HCT116 (cell line): Measurements from ENCODE around the gene STAT6. TPM values are rescaled to one million over a fixed set of nuclear protein-coding genes. Genes with fewer than 3 reads are reported as not detected.

Experiments
- ATAC-seq: fragments of 200-7000 bp; cut with Tn5 transposase; 2 replicates; pipeline ENCODE4 v1.9.1; 2020; ENCODE audit warnings: mild to moderate bottlenecking, moderate library complexity
- BruUV-seq: library from RNA; stranded (reverse); fragments of 400-500 nt; replicated peaks from 2 replicates; lab custom pipeline; 2021; lab: Mats Ljungman, UMichigan
- CTCF ChIA-PET: fragments of 300-600 bp; sonication (Branson Sonifier 250); formaldehyde crosslinking; loops from one replicate; lab custom pipeline; 2021; ENCODE audit warnings: antibody characterized with exemption; lab: Charles Lee
- POLR2A ChIA-PET: fragments of 300-600, 350-600 bp; sonication (Branson Sonifier 250); formaldehyde crosslinking; loops from one replicate; lab custom pipeline; 2021; ENCODE audit warnings: antibody characterized with exemption; lab: Charles Lee
- RAD21 ChIA-PET, 2 experiments: fragments of 300-600 bp; sonication (Branson Sonifier 250); formaldehyde crosslinking; loops; one replicate each; lab custom pipeline; 2023; ENCODE audit warnings: low total read pairs in 2 of 2; ENCODE audit not compliant: uncharacterized antibody in 2 of 2, unreplicated experiment in 2 of 2, low non-redundant PET in 1 of 2; lab: Charles Lee
- DNase-seq: peaks from one replicate; pipeline ENCODE4 v3.0.0-alpha.2; 2010; ENCODE audit warnings: low read depth, low spot score
- H2AFZ ChIP-seq: fragments of 200-600 bp; shearing (Covaris generic), sonication (generic); 2 replicates; pipeline ENCODE4 v1.6.1; 2017; ENCODE audit warnings: low read depth, mixed run types, mixed read lengths, antibody characterized with exemption, low read length; ENCODE audit not compliant: poor library complexity, severe bottlenecking
- H3K27ac ChIP-seq: 2 replicates; pipeline ENCODE4 v1.5.1; 2012; ENCODE audit warnings: low read depth, low read length
- H3K27me3 ChIP-seq: fragments of 200-600 bp; sonication (generic); 2 replicates; pipeline ENCODE4 v1.6.1; 2016; ENCODE audit warnings: mixed run types, low read length, mixed read lengths; ENCODE audit not compliant: insufficient read depth
- H3K36me3 ChIP-seq, 2 experiments: fragments of 200-500 bp in 1 of 2; fragments of 200-600 bp in 1 of 2; sonication (Bioruptor generic) in 1 of 2; sonication (generic) in 1 of 2; 2 replicates each; pipeline versions ENCODE4 v1.5.1 to v1.6.1; 2014 to 2016; ENCODE audit warnings: low read length in 2 of 2, inconsistent platforms in 1 of 2, mixed read lengths in 1 of 2, mixed run types in 1 of 2; ENCODE audit not compliant: insufficient read depth in 2 of 2, control insufficient read depth in 1 of 2
- H3K4me1 ChIP-seq, 2 experiments: fragments of 200-600 bp in 1 of 2; sonication (generic) in 1 of 2; 2 replicates each; pipeline versions ENCODE4 v1.5.1 to v1.6.1; 2012 to 2017; ENCODE audit warnings: low read length in 2 of 2, inconsistent platforms in 1 of 2, mild to moderate bottlenecking in 1 of 2, mixed read lengths in 1 of 2, mixed run types in 1 of 2, moderate library complexity in 1 of 2; ENCODE audit not compliant: insufficient read depth in 2 of 2, control insufficient read depth in 1 of 2
- H3K4me2 ChIP-seq: fragments of 200-600 bp; sonication (generic); 2 replicates; pipeline ENCODE4 v1.6.1; 2017; ENCODE audit warnings: mixed run types, low read length, mixed read lengths
- H3K4me3 ChIP-seq, 2 experiments: fragments of 200-600 bp in 1 of 2; sonication (generic) in 1 of 2; replicated peaks in 1 of 2; 2 replicates each; pipeline ENCODE4 v1.5.1; 2011 to 2016; ENCODE audit warnings: low read length in 2 of 2, control low read depth in 1 of 2, low read depth in 1 of 2, mild to moderate bottlenecking in 1 of 2, mixed read lengths in 1 of 2, mixed run types in 1 of 2
- H3K79me2 ChIP-seq: fragments of 200-600 bp; sonication (generic); 2 replicates; pipeline ENCODE4 v1.6.1; 2017; ENCODE audit warnings: mild to moderate bottlenecking, mixed run types, low read length, moderate library complexity, mixed read lengths; ENCODE audit not compliant: insufficient read depth
- H3K9ac ChIP-seq: fragments of 200-600 bp; sonication (generic); 2 replicates; pipeline ENCODE4 v1.6.1; 2016; ENCODE audit warnings: low read length, mixed read lengths
- H3K9me2 ChIP-seq: fragments of 200-600 bp; sonication (generic), shearing (Covaris generic); 2 replicates; pipeline ENCODE4 v1.6.1; 2017; ENCODE audit warnings: mixed run types, mild to moderate bottlenecking, moderate library complexity; ENCODE audit not compliant: insufficient read depth
- H3K9me3 ChIP-seq, 2 experiments: fragments of 200-500 bp in 1 of 2; fragments of 200-600 bp in 1 of 2; sonication (Bioruptor generic) in 1 of 2; sonication (generic) in 1 of 2; 2 replicates each; pipeline ENCODE4 v1.6.1; 2014 to 2017; ENCODE audit warnings: low read length in 2 of 2, mixed read lengths in 2 of 2, inconsistent platforms in 1 of 2, low read depth in 1 of 2, mild to moderate bottlenecking in 1 of 2, mixed run types in 1 of 2, moderate library complexity in 1 of 2; ENCODE audit not compliant: control insufficient read depth in 1 of 2, insufficient read depth in 1 of 2
- H4K20me1 ChIP-seq: fragments of 200-600 bp; sonication (generic), shearing (Covaris generic); 2 replicates; pipeline ENCODE4 v1.6.1; 2017; ENCODE audit warnings: mixed run types, mild to moderate bottlenecking, moderate library complexity; ENCODE audit not compliant: insufficient read depth
- CEBPB ChIP-seq: IDR thresholded peaks from 2 replicates; pipeline ENCODE4 v1.6.1; 2012; ENCODE audit warnings: low read depth
- JUND ChIP-seq: IDR thresholded peaks from 2 replicates; pipeline ENCODE4 v1.6.1; 2012
- SIN3A ChIP-seq: IDR thresholded peaks from 2 replicates; pipeline ENCODE4 v1.6.1; 2012; ENCODE audit warnings: low read depth
- SP1 ChIP-seq: IDR thresholded peaks from 2 replicates; pipeline ENCODE4 v1.6.1; 2012; ENCODE audit warnings: low read depth
- SRF ChIP-seq: IDR thresholded peaks from 2 replicates; pipeline ENCODE4 v1.6.1; 2012; ENCODE audit warnings: low read depth
- intact Hi-C: fragments of 100-400 bp; cut with micrococcal nuclease; formaldehyde crosslinking; loops from 2 replicates; pipeline ENCODE4 v1.10.0; 2022
- total RNA-seq: library from RNA; stranded (reverse); gene quantifications from one replicate; pipeline ENCODE4 v1.2.1, GENCODE V29; 2021; ENCODE audit not compliant: unreplicated experiment
- TF ChIP-seq, protein P1 (sequence below), 3 experiments: fragments of 200-600 bp in 1 of 3; sonication (generic) in 1 of 3; IDR thresholded peaks in 2 of 3; conservative IDR thresholded peaks in 1 of 3; 2 replicates each; pipeline ENCODE4 v1.5.1; 2012 to 2017; ENCODE audit warnings: low read depth in 2 of 3, low read length in 2 of 3, antibody characterized with exemption in 1 of 3, borderline replicate concordance in 1 of 3, control low read depth in 1 of 3, mild to moderate bottlenecking in 1 of 3, mixed read lengths in 1 of 3, mixed run types in 1 of 3, moderate library complexity in 1 of 3; ENCODE audit not compliant: insufficient read depth in 1 of 3
- TF ChIP-seq, protein P2 (sequence below): IDR thresholded peaks from 2 replicates; pipeline ENCODE4 v1.6.1; 2012

STAT6 gene
- total RNA-seq, 1 experiment from 2014 or later = 78.5 TPM

DNA sequence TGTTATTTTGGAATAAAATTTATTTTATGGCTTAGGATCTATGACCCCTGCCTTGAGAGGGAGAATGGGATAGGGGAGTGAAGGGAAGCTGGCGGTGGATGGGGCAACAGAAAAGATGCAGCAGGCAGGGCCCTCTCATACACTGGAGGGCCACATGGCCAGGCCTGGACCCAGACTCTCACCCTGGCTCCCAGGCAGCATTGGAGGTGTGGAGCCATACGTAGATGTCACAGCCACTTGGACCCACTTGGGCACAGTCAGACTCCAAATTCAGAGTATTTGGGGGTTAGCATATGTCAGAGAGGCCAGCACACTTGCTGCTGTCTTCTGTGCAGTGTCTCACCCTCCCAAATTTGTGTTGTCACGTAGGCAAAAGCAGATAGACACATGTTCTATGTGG, 15.7 kb downstream of the STAT6 start:
- H3K27ac ChIP-seq = peak overlapping the region; percentile 83
- H3K4me3 ChIP-seq = no peak overlapping the region

More for the DNA sequence above, 15.7 kb downstream of the STAT6 start:
- no peak for DNase-seq
- H3K4me1 ChIP-seq = peaks cover 43 to 64% of the 10 kb centered on the region in 2 experiments
- CTCF ChIA-PET = interaction anchor here (0.6 to 3.8 kb wide), 2 partner anchors 15 to 16 kb away, joined by 3 to 32 read pairs; partner anchors contain the start of gene STAT6
- no peak for ATAC-seq
- no peaks in the 10 kb centered on the region for H3K27me3 ChIP-seq
- H3K9me2 ChIP-seq = no peaks in the 10 kb centered on the region
- intact Hi-C loops = no loop called here
- no peaks in the 10 kb centered on the region for H3K9me3 ChIP-seq
- RAD21 ChIA-PET = no interaction called here
- TF ChIP-seq, protein P1, sequence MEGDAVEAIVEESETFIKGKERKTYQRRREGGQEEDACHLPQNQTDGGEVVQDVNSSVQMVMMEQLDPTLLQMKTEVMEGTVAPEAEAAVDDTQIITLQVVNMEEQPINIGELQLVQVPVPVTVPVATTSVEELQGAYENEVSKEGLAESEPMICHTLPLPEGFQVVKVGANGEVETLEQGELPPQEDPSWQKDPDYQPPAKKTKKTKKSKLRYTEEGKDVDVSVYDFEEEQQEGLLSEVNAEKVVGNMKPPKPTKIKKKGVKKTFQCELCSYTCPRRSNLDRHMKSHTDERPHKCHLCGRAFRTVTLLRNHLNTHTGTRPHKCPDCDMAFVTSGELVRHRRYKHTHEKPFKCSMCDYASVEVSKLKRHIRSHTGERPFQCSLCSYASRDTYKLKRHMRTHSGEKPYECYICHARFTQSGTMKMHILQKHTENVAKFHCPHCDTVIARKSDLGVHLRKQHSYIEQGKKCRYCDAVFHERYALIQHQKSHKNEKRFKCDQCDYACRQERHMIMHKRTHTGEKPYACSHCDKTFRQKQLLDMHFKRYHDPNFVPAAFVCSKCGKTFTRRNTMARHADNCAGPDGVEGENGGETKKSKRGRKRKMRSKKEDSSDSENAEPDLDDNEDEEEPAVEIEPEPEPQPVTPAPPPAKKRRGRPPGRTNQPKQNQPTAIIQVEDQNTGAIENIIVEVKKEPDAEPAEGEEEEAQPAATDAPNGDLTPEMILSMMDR (IDR thresholded peaks at IDR 0.05 in 2 of 3, conservative IDR thresholded peaks at IDR 0.05 in 1 of 3; ENCODE audit: borderline replicate concordance in 1 of 3, insufficient read depth in 1 of 3, low read depth in 2 of 3, low read length in 2 of 3) = no peak
- TF ChIP-seq JUND = no peak
- no peak for TF ChIP-seq SP1
- TF ChIP-seq, protein P2, sequence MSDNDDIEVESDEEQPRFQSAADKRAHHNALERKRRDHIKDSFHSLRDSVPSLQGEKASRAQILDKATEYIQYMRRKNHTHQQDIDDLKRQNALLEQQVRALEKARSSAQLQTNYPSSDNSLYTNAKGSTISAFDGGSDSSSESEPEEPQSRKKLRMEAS = no peak
- no peak for TF ChIP-seq CEBPB
- TF ChIP-seq SRF = no peak
- TF ChIP-seq SIN3A = no peak
- BruUV-seq = no TSS peak
- H2AFZ ChIP-seq = no peak overlapping the region
- H3K9ac ChIP-seq = no peak overlapping the region
- peaks cover 25% of the 10 kb centered on the region for H3K79me2 ChIP-seq
- POLR2A ChIA-PET = interaction anchor here (3.5 to 7.8 kb wide), 2 partner anchors 16 kb away, joined by 17 to 32 read pairs; partner anchors contain the start of genes NEMP1 and STAT6
- H4K20me1 ChIP-seq = no peaks in the 10 kb centered on the region
- H3K36me3 ChIP-seq = peaks cover 21 to 35% of the 10 kb centered on the region in 2 experiments; a peak in 3 of 4 replicates
- no peak overlapping the region for H3K4me2 ChIP-seq
